ENCODE data around the gene ZNF526. TPM values are rescaled to one million over a fixed set of nuclear protein-coding genes. Genes with fewer than 3 reads are reported as not detected.

ZNF526 gene
- total and polyA plus RNA-seq, 4 donors, result 4.6 to 7.1 (median 6.0) TPM

- H3K27me3 ChIP-seq (ENCODE audit: control insufficient read depth, insufficient read depth, low read length), result no peaks in the 10 kb centered on the region
- H3K9me3 ChIP-seq (ENCODE audit: control insufficient read depth, insufficient read depth, low read length), result no peaks in the 10 kb centered on the region
- peaks cover 74% of the 10 kb centered on the region for H3K4me1 ChIP-seq (ENCODE audit: control insufficient read depth, insufficient read depth, low read length)
- H3K27ac ChIP-seq (ENCODE audit: low read depth, low read length), result no peak overlapping the region
- no peak overlapping the region for H3K4me3 ChIP-seq (ENCODE audit: low read depth, low read length)
- no CpG with 5 or more reads among the region's 3 CpGs for WGBS (ENCODE audit: insufficient coverage)
- H3K36me3 ChIP-seq (ENCODE audit: control insufficient read depth, insufficient read depth, low read length), result peaks cover 78% of the 10 kb centered on the region
- DNase-seq (ENCODE audit: low read depth in 4 of 6, low spot score in 6 of 6), result no peak
These were observed 55.4 kb downstream of the ZNF526 start for GRCh38 chr19:42275517-42275916.

GRCh38 chr19:42276284-42276683, 56.2 kb downstream of the ZNF526 start:
- Histone ChIP-seq H3K27me3 (ENCODE audit: control insufficient read depth, insufficient read depth, low read length) (no peaks in the 10 kb centered on the region), H3K9me3 (ENCODE audit: control insufficient read depth, insufficient read depth, low read length) (no peaks in the 10 kb centered on the region), H3K36me3 (ENCODE audit: control insufficient read depth, insufficient read depth, low read length) (peaks cover 75% of the 10 kb centered on the region), H3K27ac (ENCODE audit: low read depth, low read length) (no peak overlapping the region), H3K4me3 (ENCODE audit: low read depth, low read length) (no peak overlapping the region), H3K4me1 (ENCODE audit: control insufficient read depth, insufficient read depth, low read length) (peaks cover 71% of the 10 kb centered on the region)
- DNase-seq (ENCODE audit: low read depth in 4 of 6, low spot score in 6 of 6), result no peak
- 100% methylated on average over 1 of the region's 3 CpGs for WGBS (ENCODE audit: insufficient coverage)

GRCh38 chr19:42276821-42277220, 56.7 kb downstream of the ZNF526 start:
- H3K27me3 ChIP-seq (ENCODE audit: control insufficient read depth, insufficient read depth, low read length), result no peaks in the 10 kb centered on the region
- no peak overlapping the region for H3K4me3 ChIP-seq (ENCODE audit: low read depth, low read length)
- peaks cover 69% of the 10 kb centered on the region for H3K36me3 ChIP-seq (ENCODE audit: control insufficient read depth, insufficient read depth, low read length)
- 81% methylated on average over 2 of the region's 4 CpGs for WGBS (ENCODE audit: insufficient coverage)
- peaks cover 71% of the 10 kb centered on the region for H3K4me1 ChIP-seq (ENCODE audit: control insufficient read depth, insufficient read depth, low read length)
- DNase-seq (ENCODE audit: low read depth in 4 of 6, low spot score in 6 of 6), result no peak
- no peak overlapping the region for H3K27ac ChIP-seq (ENCODE audit: low read depth, low read length)
- H3K9me3 ChIP-seq (ENCODE audit: control insufficient read depth, insufficient read depth, low read length), result no peaks in the 10 kb centered on the region

Other genes starting within 250 kb of the ZNF526 start
- 100 to 1,000 TPM in 1 of 2 donors, 10 to 100 TPM in 1; 85.0 to 434 TPM for gene ATP1A3, start 226.1 kb upstream of the ZNF526 start, total RNA-seq
- 100 to 1,000 TPM; 643 to 704 TPM for gene ATP1A3, start 226.1 kb upstream of the ZNF526 start, polyA plus RNA-seq (ENCODE audit: insufficient read length in 2 of 2)
- 10 to 100 TPM; 13.1 to 21.6 TPM for gene GRIK5, start 150.1 kb upstream of the ZNF526 start, total RNA-seq
- 10 to 100 TPM; 74.8 to 83.2 TPM for gene GRIK5, start 150.1 kb upstream of the ZNF526 start, polyA plus RNA-seq (ENCODE audit: insufficient read length in 2 of 2)
- 10 to 100 TPM in 1 of 2 donors, 1 to 10 TPM in 1; 7.6 to 10.7 TPM for gene ZNF574, start 144.1 kb upstream of the ZNF526 start, total RNA-seq
- gene ZNF574, start 144.1 kb upstream of the ZNF526 start, polyA plus RNA-seq (ENCODE audit: insufficient read length in 2 of 2), result 10 to 100 TPM; 17.2 to 19.4 TPM
- gene POU2F2, start 87.9 kb upstream of the ZNF526 start, total RNA-seq, result 1 to 10 TPM; 1.2 to 2.9 TPM
- 10 to 100 TPM; 17.9 to 20.6 TPM for gene POU2F2, start 87.9 kb upstream of the ZNF526 start, polyA plus RNA-seq (ENCODE audit: insufficient read length in 2 of 2)
- 10 to 100 TPM; 21.5 to 24.0 TPM for gene DEDD2, start 2.6 kb upstream of the ZNF526 start, total RNA-seq
- 10 to 100 TPM; 27.8 to 30.2 TPM for gene DEDD2, start 2.6 kb upstream of the ZNF526 start, polyA plus RNA-seq (ENCODE audit: insufficient read length in 2 of 2)
- 10 to 100 TPM; 23.7 to 35.0 TPM for gene GSK3A, start 22.3 kb downstream of the ZNF526 start, total RNA-seq
- gene GSK3A, start 22.3 kb downstream of the ZNF526 start, polyA plus RNA-seq (ENCODE audit: insufficient read length in 2 of 2), result 100 to 1,000 TPM; 138 to 147 TPM
- 10 to 100 TPM; 16.1 to 25.0 TPM for gene ERF, start 34.8 kb downstream of the ZNF526 start, total RNA-seq
- gene ERF, start 34.8 kb downstream of the ZNF526 start, polyA plus RNA-seq (ENCODE audit: insufficient read length in 2 of 2), result 10 to 100 TPM; 50.0 to 57.2 TPM
- 10 to 100 TPM; 21.0 to 28.1 TPM for gene CIC, start 48.9 kb downstream of the ZNF526 start, total RNA-seq
- 10 to 100 TPM; 87.8 to 91.1 TPM for gene CIC, start 48.9 kb downstream of the ZNF526 start, polyA plus RNA-seq (ENCODE audit: insufficient read length in 2 of 2)
- gene PRR19, start 81.8 kb downstream of the ZNF526 start, total RNA-seq, result 1 to 10 TPM in 1 of 2 donors, under 1 TPM in 1; 0.30 to 1.5 TPM
- 1 to 10 TPM; 6.4 to 6.9 TPM for gene PRR19, start 81.8 kb downstream of the ZNF526 start, polyA plus RNA-seq (ENCODE audit: insufficient read length in 2 of 2)
- gene PAFAH1B3, start 82.3 kb downstream of the ZNF526 start, total RNA-seq, result 10 to 100 TPM; 48.2 to 90.4 TPM
- gene PAFAH1B3, start 82.3 kb downstream of the ZNF526 start, polyA plus RNA-seq (ENCODE audit: insufficient read length in 2 of 2), result 100 to 1,000 TPM; 164 to 174 TPM
- gene TMEM145, start 93.0 kb downstream of the ZNF526 start, total RNA-seq, result 10 to 100 TPM; 11.5 to 40.9 TPM
- 100 to 1,000 TPM in 1 of 2 donors, 10 to 100 TPM in 1; 97.1 to 119 TPM for gene TMEM145, start 93.0 kb downstream of the ZNF526 start, polyA plus RNA-seq (ENCODE audit: insufficient read length in 2 of 2)
- gene MEGF8, start 105.3 kb downstream of the ZNF526 start, total RNA-seq, result 10 to 100 TPM; 35.2 to 44.0 TPM
- gene MEGF8, start 105.3 kb downstream of the ZNF526 start, polyA plus RNA-seq (ENCODE audit: insufficient read length in 2 of 2), result 10 to 100 TPM; 84.5 to 93.3 TPM
- gene CNFN, start 170.0 kb downstream of the ZNF526 start, total RNA-seq, result 1 to 10 TPM in 1 of 2 donors, under 1 TPM in 1; 0.50 to 1.2 TPM
- 1 to 10 TPM; 2.9 to 3.1 TPM for gene CNFN, start 170.0 kb downstream of the ZNF526 start, polyA plus RNA-seq (ENCODE audit: insufficient read length in 2 of 2)
- gene LIPE, start 207.1 kb downstream of the ZNF526 start, total RNA-seq, result 10 to 100 TPM in 1 of 2 donors, 1 to 10 TPM in 1; 6.7 to 10.8 TPM
- 10 to 100 TPM; 29.4 to 34.2 TPM for gene LIPE, start 207.1 kb downstream of the ZNF526 start, polyA plus RNA-seq (ENCODE audit: insufficient read length in 2 of 2)
- not detected for gene CXCL17, start 222.6 kb downstream of the ZNF526 start, total RNA-seq
- gene CXCL17, start 222.6 kb downstream of the ZNF526 start, polyA plus RNA-seq (ENCODE audit: insufficient read length in 2 of 2), result under 1 TPM in 1 of 2 donors, not detected in 1; 0.18 TPM